GM19467 (cell line): Measurements from ENCODE around the gene LEMD1.

Experiments used
- ATAC-seq: cut with Tn5 transposase; IDR thresholded peaks from one replicate; pipeline ENCODE4 v1.9.1; 2021; ENCODE audit warnings: mild to moderate bottlenecking, moderate library complexity; ENCODE audit not compliant: unreplicated experiment

Gene LEMD1

GRCh38 chr1:205357567-205357966 lies 64.3 kb downstream of the LEMD1 start:
- ATAC-seq, result no peak

- no peak for ATAC-seq
Measured at GRCh38 chr1:205356440-205357139, 65.3 kb downstream of the LEMD1 start, which contains the start of gene KLHDC8A. Gene KLHDC8A, minus strand, starts transcription at chr1:205356922. Its CDS starts 13,318 bp downstream, at chr1:205343604.

- ATAC-seq, result no peak
Measured at GRCh38 chr1:205355075-205355453, 66.8 kb downstream of the LEMD1 start.

DNA sequence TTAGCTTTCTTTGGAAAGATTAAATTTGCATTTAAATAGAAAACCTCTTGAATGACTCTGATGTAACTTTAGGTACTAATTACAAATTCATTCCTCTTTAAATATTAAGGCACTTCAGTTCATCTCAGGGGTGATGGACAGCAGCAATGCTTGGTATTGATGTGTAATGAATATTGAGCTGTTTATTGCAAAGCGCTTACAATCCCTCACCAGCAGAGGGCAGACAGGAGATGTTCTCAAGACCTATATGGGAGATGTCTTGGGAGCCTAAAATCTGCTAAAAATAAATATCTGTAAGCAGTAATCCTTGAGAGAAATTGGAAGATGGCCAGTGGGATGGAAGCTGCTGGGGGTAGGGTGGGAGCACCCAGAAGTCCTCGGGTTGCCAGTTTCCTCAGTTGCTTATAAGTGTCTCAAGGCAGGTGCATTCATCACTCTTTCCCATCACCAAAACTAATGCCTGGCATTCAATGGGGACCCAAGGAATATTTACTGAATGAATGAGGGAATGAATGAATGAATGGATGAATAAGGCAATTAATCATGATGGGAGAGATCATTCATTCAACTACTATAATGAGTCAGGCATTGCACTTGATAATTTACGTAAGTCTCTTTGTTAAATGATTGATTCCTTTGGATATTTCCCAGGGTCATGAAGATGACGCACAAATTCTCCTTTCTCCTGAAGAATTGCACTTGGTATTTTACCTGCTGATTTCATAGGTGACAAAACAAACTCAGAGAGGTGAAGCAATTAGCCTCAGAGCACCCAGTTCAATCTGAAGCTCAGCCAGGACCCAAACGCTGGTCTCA lies 67.4 kb downstream of the LEMD1 start:
- no peak for ATAC-seq

- ATAC-seq, result no peak
Measured at GRCh38 chr1:205353612-205354011, 68.2 kb downstream of the LEMD1 start.

GRCh38 chr1:205353191-205353590 lies 68.7 kb downstream of the LEMD1 start:
- ATAC-seq, result no peak

DNA sequence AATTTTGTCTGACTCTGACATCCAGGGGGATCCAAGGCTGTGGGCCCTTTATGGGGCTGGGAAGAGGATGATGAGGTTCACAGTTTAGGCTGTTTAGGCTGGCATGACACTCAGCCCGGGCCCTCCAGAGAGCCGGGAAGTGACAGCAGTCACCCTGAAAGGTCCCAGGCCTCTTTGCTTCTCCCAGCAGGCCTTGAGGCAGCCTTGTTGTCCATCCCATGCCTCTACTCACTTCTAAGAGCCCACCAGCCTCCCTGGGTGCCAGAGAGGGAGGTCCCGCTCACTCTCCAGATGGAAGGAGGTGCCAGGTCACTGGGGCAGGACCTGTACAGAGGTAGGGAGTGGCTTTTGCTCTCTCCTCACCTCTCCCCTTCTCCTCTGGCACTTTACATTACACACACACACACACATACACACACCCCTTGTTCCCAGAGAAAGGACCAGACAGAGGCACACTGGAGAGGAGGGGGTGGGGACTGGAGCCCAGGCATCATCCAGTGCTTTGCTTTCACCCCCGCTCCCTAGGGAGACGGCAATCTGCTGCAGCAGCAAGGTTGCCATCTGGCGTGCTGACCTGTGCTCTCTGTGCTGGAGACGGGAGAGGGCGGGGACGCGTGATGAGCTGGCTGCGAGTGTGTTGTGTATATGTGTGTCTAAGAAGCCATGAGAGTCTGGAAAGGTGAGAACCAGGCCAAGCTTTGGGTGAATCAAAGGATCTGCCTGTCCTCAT lies 69.7 kb downstream of the LEMD1 start:
- ATAC-seq, result no peak

DNA sequence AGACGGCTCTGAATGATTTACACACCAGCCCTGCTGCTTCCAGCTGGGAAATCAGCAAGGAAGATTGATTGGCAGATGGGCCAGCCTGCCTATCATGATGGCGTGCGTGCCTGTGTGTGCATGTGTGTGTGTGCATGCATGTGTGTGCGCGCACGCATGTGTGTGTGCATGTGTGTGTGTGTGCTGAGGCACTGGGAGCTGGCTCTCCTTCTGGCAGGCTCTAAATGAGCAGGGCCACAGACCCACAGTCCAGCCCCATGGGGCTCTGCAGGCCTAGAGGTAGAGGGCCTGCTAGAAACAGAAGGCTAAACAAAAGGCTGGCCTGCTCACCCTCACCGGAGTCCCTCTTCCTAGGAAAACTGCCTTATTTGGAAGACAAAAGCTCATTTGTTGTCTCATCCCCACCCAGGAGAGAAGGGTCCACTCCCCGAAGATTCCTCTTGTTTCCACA lies 71.1 kb downstream of the LEMD1 start:
- no peak for ATAC-seq

- no peak for ATAC-seq
Measured at GRCh38 chr1:205350124-205350523, 71.7 kb downstream of the LEMD1 start.

DNA sequence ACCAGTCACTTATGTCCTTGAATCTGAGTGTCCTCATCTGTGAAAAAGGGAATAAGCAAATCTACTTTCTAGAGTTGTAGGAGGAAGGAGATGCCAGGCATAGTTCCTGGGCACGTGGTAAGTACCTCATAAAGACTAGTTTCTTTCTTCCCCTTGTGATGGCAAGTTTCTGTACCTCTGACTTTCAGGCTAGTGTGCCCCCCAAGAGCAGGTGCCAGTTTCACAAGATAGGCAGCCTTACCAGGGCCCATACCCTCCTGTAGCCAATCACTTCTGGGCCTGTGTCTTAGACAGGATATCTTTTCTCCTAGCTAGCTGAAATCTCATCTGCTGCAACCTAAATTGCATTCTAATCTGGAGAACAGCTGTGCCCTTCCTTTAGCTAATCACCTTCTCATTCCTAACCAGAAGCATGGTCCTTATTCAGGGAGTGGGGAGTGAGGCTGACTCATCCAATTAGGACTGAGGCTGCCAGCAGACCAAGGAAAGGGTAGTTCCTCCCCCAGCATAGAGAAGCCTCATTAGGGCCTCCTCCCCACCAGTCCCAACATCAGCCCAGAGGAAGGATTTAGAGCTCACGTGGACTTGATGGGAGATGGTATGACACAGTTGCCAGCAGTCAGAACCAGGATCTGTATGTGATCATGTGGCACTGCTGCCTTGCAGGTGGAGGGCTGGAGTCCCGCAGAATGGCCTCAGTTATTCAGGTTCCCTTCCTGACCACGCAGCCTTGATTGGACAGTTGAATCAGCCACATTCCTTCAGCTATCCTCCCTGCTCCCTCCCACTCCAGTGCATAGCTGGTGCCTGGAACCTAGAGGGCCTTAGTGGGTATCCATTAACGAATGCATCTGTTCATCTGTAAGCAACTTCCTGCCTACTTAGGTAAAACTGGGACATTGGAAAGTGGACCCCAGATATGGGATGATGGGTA lies 73.0 kb downstream of the LEMD1 start:
- ATAC-seq, result no peak

DNA sequence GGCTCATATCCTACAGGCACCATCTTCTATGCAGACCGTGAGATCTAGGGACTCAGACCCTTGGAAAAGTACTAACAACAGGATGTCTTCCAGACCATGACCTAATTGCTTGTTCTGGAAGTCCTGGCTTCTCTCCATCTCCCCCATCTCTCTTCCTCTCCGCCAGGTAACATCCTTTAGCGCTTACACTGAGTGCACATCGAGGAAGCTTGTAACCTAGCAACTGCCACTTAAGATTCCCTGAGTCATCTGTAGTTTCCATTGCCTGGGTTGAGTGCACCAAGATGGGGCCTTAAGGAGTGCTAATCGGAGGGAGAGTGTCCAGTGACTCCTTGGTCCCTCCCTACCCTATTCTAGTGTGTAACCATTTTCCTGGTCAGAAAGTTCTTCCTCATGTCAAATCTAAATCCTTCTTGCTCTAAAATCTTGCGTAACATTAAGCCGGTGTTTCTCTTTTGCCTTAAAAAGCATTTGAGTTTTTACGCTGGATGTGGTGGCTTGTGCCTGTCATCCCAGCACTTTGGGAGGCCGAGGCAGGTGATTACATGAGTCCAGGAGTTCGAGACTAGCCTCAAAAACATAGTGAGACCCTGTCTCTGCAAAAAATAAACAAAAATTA lies 74.8 kb downstream of the LEMD1 start:
- ATAC-seq, result no peak

DNA sequence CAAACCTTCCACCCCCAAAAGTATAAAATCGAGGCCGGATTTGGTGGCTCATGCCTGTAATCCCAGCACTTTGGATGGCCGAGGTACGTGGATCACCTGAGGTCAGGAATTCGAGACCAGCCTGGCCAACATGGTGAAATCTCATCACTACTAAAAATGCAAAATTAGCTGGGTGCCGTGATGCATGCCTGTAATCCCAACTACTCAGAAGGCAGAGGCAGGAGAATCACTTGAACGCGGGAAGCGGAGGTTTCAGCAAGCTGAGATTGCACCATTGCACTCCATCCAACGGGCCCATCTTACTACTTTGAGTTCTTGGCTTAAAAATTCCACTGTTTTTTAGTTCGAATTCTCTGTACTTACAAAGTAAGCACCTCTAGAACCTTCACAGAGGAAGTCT lies 76.1 kb downstream of the LEMD1 start:
- no peak for ATAC-seq

DNA sequence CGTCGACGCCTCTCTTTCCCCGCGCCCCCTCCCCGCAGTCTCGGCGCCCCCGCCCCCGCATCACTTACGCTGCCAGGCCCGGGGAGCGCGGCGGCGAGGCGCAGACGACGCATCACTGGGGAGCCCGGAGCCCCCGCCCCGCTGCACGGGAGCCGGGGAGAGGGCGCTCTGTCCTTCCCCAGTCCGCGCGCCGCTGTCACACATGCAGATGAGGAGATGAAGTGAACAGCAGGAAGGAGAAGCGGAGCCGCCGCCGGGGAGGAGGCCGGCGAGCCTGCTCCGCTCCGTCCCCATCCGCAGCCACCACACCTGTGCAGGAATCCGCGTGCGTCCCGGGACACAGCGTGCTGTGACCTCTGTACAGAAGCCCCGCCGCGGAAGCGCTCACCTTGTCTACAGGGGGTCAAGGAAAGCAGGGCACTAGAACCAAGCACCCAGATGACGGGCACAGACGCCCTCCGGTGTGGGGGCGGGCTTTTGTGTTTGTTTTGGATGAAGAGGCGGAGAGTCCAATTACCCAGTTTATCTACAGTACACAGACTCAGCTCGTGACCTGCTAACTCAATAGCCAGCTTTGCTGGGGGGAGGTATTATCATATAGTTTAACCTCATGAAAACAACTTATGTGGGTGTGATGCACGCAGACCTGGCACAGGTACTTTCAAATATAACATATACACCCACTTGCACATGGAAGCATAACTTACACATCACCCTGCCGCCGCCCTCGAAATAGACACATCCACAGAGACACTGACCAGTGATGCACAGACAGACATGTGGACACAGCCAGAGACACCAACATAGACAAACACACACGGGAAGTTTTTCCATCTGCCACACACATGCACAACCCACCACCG lies 77.6 kb downstream of the LEMD1 start:
- no peak for ATAC-seq

- no peak for ATAC-seq
Measured at GRCh38 chr1:205343431-205344065, 78.3 kb downstream of the LEMD1 start.

- ATAC-seq, result no peak
Measured at GRCh38 chr1:205342986-205343385, 78.9 kb downstream of the LEMD1 start.

- ATAC-seq, result no peak
Measured at GRCh38 chr1:205340676-205341075, 81.2 kb downstream of the LEMD1 start.

- no peak for ATAC-seq
Measured at GRCh38 chr1:205339717-205340116, 82.1 kb downstream of the LEMD1 start.

- ATAC-seq, result no peak
Measured at GRCh38 chr1:205339197-205339702, 82.6 kb downstream of the LEMD1 start.
